SH-SY5Y (cell line): ENCODE measurements around the gene IGFBP4.

Experiments used
- GATA2 ChIP-seq: IDR thresholded peaks from 2 replicates; pipeline ENCODE4 v1.6.1; 2011; ENCODE audit warnings: mild to moderate bottlenecking, low read depth, low read length
- GATA3 ChIP-seq: IDR thresholded peaks from 2 replicates; pipeline ENCODE4 v1.6.1; 2011; ENCODE audit warnings: low read depth, mild to moderate bottlenecking, low read length, moderate library complexity

DNA sequence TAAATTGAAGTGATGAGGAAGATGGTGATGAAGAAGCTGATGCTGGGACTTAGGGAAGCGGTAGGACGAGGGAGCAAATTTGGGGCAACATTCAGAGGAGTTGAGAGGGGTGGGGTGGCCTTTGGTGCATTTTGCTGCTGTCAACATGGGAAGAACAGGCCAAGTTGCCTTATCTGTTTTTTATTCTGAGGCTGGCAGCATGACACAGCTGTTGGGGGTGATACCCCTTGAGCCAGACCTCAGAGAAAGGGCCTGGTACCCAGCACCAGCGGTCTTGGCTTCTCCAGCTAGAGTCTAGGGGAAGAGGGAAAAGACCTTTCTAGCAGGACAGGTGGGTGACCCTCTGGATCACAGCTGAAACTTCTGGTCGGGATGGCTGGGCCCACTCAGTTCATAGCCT is 4.6 kb downstream of the IGFBP4 start:
- TF ChIP-seq GATA2 (no peak), GATA3 (no peak)
